HG03135 (cell line): ENCODE measurements around the gene RPA1.
"Not testable (repeated sequence)": the region's sequence is repeated elsewhere in the genome, so short reads cannot be mapped to it uniquely, and the experiment has no call there.

ENCODE experiments used
- ATAC-seq: cut with Tn5 transposase; IDR thresholded peaks from one replicate; pipeline ENCODE4 v1.9.1; 2021; ENCODE audit warnings: mild to moderate bottlenecking, moderate library complexity; ENCODE audit not compliant: unreplicated experiment

The RPA1 gene

DNA sequence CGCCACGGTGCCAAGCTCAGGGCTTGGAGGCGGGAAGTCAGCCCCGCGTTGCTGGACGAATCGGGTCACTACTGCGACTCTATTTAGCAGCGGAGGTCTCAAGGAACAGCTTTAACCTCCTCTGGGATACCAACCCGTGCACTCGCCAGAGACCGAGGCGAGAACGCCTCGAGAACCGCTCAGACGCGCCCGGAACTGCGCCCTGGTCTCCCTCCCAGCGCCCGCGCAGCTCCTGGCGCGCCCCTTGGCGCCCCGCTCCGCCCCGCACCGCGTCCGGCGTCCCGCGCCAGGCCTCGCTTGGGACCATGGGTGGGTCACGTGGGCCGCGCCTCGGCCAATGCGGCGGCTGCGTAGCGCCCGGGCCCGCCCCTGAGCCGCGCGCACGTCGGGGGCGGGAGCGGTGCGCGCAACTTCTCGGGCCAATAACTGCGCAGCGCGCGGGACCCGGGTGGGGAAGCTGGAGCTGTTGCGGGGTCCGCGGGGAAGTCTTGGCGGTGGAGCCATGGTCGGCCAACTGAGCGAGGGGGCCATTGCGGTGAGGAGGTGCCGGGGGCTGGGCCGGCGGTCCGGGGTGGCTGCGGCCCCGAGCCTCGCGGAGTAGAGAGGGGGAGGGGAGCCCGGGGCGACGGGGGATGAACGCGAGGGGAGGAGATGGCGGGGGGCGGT is at the start of gene RPA1, which contains the start of gene SMYD4:
Gene RPA1 (plus strand): TSS at position 414 of the 666 bp plus-strand sequence. CDS start 89 bp downstream, at position 503.
Gene SMYD4 (minus strand): TSS at position 311 of the 666 bp plus-strand sequence. CDS start 1,908 bp downstream, outside the sequence.
- peak; percentile 83 for ATAC-seq

DNA sequence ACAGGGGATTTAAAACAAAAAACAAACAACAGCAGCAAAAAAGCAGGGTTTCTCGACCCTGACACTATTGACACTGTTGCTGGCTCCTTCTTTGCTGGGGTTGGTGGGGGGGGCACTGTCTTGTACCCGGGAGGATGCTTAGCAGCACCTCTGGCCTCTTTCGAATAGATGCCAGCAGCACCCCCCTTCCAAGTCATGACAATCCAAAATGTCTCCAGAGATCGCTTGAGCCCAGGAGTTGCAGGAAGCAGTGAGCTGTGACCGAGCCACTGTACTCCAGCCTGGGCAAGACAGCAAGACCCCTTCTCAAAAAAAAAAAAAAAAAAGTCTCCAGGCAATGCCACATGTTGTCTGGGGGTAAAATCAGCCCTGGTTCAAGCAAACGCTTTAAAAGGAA is 47.6 kb upstream of the RPA1 start:
- no peak for ATAC-seq

DNA sequence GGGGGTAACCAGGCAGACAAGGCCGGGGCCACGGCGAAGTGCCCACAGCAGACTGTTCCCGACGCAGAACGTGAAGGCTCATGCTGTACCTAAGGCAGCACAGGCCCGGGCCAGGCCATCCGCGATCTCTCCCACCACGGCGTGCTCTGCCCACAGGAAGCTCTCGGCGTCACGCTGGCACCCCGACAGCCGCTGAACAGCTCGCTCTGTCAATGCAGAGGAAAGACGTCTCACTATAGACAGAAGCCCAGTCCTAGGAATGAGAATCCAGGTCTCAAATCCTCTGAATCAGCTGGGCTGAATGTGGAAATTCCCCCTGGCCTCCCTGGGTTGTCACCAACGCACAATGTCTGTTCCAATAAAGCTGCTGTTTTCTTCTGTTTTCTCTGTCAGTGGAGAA is 46.5 kb upstream of the RPA1 start:
- no peak for ATAC-seq

DNA sequence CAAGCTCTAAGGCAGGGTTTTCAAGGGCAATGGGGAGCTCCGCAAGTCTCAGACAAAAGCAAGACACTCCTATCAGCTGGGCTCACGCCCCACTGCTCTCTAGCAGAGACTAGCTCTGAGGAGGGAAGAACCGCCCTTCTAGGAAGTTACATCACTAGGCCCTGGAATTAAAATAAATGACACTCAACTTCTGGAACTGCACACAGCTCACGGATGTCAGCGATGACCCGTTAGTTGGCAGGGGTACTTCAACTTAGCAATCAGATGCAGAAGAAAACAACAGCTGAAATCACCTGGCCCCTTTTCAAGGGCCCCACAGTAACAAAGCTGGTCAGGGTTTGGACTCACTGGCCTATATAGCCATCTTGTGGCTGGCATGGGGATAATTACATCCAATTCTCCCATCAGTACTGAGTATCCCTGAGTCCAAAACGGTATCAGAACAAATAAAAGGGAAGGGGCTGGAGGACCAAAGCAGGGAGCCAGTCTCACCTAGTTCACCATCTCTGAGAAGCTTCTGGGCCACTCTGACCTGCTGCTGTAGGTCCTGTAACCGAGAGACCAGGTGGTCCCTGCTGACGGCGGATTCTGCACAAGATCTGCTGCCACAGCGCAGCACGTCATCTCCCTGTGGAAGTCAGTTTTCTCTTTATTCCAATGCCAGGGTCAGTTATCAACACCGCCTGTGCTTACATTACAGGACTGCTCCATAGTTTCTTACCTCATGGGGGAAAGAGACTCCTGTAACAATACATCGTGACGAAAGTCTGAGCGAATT is 45.8 kb upstream of the RPA1 start:
- no peak for ATAC-seq

DNA sequence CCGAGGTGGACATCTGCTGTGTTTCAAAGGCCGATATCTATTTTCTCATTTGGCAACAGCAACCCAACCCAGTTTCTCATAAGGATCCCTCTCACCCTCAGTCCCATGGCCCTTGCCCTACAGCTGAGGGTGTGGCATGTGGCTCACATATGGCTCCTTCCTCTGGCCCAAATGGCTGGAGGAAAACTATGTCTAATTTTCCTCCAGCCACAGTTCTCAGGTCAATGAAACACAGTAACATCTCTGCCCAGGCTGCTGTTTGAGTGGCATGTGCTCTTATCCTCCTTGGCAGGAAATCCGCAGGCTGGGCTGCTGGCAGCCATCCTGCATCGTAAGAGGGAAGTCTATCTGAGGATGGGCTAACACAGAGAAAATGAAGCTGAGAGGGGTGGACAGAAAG is 43.9 kb upstream of the RPA1 start:
- no peak for ATAC-seq

DNA sequence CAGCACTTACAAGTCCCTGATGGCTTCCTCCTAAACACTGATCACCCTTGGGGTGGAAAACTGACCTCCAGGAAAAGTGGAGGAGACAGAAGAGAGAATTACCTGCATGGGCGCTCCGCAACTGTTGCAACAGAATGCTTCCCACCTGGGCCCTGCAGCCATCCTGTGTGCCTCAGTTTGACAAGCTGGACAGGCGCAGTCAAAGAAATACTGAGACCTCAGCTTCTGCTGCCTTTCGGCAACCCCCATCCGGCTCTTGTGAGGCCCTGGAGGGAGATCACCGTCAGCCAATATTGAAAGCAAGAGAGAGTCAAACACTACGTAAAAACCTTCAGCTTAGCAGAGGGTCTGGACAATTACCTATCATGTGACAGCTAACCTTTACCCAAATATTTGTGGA is 43.1 kb upstream of the RPA1 start:
- no peak for ATAC-seq

DNA sequence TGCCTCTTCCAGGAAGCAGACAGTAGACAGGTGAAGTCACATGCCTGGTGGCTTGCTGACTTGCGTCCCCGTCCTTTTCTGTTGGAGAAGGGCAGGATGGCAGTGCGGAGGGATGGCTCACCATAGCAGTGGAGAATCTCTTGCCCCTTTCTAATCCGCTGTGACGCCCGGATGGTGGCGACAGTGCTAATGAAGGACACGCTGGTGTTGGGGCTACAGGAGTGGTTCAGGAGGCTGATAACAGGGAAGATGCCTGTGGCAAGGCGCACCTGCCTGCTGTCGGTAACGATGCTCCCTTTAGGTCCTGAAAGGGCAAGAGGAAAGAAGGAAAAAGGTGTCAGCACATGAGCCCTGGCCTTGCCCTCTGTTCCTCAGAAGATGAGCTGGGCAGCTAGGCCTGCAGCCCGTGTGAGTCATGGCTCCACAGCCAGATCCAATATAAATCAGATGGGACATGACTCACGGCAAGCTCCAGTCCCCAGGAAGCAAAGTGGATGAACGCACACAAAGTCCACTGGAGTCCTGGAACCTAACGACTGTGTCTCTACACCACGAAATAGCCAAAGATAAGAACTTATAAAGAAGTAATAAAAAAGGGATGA is 42.4 kb upstream of the RPA1 start:
- no peak for ATAC-seq

DNA sequence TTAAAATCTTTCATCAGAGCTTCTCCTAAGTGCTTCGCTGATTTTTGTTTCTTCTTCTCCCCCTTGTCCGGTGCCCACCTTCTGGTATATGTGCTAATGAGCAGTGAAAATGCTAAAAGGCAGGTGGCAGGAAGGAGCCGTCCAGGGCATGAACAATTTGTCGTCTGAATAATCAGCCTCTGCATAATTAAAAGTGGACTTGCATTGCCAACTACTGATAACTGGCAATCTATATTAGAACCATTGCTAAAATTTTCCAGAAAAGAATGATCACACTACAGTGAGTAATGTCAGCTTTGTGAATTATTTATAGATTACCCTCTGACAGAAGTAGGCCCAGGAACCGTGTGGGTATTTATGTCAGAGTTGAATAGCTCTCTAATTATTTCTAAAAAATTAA is 39.9 kb upstream of the RPA1 start:
- no peak for ATAC-seq

DNA sequence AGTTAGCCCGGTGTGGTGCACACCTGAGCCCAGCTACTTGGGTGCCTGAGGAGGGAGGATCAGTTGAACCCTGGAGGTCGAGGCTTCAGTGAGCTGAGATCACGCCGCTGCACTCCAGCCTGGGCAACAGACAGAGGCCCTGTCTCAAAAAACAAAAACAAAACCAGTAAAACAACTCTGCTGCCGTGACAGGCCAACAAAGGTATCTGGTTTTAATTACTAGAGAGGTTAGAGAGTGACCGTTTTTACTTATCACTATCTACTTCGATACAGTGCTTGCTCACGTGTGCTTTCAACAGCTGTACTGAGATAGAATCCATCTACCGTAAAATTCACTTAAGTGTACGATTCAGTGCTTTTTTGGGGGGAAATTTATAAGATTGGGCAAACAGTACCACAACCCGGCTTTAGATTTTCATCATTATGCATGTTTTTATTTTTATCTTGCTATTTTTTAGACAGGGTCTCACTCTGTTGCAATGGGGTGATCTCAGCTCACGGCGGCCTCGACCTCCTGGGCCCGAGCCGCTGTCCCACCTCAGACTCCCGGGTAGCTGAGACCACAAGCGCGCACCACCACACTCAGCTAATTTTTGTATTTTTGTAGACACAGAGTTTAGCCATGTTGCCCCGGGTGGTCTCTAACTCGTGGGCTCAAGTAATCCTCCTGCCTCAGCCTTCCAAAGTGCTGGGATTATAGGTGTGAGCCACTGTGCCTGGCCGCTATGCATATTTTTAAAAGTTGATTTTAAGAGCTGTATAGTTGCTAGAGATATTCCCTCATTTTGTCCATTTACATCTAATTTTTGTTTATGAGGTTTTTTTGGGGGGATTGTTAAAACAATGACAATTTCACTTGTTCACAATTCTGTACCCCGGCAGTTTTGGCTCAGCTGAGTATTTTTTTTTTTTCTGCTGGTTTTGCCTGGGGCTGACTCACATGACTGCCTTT is 37.0 kb upstream of the RPA1 start:
- no peak for ATAC-seq

DNA sequence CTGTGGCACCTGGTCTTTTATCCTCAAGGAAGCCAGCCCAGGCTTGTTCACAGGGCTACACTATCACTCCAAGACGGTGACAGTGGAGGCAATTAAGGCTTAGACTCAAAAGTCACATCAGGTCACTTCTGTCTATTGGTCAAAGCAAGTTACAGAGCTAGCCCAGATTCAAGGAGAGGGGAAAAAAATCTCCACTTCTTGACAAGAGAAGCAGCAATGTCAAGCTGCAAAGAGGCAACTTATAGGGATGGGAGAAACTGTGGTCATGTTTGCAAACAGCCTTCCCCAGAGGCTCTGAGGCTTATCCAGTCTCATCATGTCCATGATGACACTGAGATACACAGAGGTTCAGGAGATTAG is 36.4 kb upstream of the RPA1 start:
- no peak for ATAC-seq

DNA sequence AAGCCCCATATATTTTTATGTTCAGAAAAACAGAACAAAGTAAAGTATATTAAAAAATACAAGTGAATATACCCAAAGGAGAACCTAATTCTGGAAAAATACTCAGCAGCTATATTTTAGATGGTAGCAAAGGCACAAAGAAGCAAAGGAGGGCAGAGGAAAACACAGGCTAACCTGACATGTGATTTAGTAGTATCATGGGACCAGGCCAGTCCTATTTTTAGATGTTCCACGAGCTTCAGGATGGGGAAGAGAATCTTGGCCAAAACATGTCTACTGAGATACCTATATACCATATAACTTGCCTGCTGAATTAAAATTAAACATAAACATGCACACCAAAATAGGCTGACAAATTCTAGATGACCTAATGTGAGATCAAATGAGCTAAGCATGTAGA is 33.0 kb upstream of the RPA1 start:
- ATAC-seq, result no peak

DNA sequence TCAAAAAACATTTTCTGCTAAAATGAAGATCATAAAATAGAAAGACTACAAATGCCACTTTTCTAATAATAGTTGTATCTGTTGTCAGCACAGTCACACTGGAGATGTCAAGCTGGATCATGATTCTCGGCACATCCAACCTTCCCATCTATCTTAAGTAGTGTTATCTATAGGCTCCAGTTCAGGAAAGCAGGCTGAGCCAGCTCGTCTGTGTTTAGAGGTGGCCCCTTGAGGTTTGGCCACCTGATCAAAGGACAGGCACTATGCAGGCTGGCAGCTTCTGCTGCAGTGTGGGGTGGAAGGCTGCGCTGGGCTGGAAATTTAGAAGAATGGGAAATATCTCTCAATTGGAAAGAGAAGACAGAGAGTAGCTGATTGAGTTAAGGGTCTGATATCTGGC is 32.5 kb upstream of the RPA1 start:
- no peak for ATAC-seq

DNA sequence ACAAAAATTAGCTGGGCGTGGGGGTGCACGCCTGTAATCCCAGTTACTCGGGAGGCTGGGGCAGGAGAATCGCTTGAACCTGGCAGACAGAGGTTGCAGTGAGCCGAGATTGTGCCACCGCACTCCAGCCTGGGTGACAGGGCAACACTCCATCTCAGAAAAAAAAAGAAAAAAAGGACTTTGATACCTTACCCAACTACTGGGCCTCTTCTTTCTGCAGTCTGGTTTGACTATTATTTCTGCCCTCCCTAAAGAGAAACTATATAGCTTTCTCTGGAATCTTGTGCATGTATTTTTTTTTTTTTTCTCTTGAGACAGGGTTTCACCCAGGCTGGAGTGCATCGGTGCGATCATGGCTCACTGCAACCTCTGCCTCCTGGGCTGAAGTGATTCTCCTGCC is 32.0 kb upstream of the RPA1 start:
- ATAC-seq, result not testable (repeated sequence)

DNA sequence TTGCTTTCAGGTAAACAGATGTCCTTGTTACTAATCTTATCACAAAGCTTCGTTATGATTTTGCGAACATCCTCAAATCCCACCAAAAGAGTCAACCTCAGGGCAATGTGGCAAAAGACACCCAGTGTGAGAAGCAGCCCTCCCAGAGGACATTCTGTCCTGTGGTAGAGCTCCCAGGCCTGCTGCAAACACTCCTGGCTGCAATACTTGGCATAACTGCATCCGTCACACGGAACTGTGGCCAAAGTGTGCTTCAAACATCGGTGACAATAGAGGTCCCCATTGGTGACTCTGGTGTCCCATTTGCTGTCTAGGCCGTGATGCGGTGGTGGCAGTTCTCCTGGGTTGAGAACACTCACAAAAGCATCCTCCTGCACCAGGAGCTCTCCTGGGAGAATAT is 29.6 kb upstream of the RPA1 start:
- no peak for ATAC-seq

DNA sequence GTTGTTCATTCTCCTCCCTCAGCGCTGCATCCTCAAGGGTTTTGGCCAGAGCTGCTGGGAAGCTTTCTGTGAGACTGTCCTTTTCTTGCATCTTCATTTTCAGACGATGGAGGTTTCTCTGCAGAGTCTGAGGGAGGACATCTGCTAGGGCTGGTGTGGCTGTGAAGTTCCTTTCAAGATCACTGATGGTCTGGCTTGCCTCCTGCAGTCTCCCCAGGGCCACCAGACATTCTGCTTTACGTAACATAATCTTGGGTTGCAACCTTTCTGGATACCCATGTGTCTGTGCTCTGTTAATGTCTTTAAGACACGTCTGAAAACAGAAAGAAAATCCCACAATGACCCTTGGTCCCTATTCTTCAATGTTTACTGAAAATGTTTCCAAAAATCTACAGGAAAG is 29.1 kb upstream of the RPA1 start:
- no peak for ATAC-seq

DNA sequence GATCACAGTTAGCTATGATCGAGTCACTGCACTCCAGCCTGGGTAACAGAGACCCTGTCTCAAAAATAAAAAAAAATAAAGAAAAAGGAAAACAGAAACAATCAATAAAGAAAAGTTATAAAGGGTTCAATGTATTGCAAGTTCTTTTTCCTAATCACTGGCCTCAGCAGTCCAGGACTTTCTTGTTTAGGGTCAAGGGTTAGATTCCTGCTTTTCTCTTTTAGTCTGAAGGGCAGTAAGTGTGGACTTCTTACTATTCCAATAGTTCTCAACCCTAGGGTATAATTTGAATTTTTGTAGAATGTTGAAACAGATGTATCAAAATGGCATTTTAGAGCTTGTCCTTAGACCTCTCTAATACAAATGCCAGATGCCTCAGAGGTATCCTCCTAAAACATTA is 27.4 kb upstream of the RPA1 start:
- no peak for ATAC-seq

DNA sequence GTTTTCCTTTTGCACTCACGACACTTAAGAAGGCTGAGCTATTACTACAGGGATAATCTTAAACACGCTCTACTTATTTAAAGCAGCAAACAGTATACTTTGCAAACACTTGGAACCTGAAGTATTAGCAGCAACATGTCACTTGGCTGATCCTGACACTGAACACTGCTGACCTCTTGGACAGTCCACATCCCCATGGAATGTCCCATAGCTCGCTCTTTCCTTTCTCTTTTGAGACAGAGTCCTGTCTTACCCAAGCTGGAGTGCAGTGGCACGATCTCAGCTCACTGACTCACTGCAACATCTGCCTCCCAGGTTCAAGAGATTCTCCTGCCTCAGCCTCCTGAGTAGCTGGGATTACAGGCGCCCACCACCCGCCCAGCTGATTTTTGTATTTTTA is 26.5 kb upstream of the RPA1 start:
- no peak for ATAC-seq

DNA sequence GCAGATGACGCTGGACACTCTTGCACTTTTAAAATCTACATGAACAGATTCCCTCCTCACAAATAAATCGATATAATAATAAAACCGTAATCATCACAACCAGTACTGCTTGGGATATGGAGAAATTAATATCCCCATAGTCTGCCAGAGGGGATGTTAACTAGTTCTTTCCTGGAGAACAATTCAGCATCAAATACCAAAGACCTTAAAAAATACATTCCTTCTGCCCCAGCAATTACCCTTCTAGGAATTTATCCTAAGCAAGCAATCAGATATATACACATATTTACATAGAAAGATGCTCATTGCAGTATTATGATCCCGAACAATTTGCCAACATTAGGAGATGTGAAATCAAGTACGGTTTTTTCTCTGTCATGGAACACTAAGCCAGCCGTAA is 21.9 kb upstream of the RPA1 start:
- ATAC-seq, result no peak

DNA sequence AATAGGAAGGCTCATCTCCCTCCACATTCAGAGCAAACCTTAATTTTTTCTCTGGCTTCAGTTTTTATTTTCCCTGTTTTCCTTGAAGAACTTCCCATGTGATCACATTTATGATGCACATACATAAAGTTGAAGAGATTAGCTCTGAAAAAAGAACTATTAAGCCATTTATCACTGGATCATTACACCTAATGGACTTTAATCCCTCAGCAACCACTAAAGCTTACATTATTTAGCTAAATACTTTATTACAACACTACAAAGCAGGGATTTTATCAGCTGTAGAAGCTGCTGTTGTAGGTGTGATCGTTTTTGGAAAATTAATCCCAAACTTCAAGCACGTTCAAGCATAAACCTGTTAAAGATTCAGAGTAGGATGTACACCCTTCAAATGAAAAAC is 21.2 kb upstream of the RPA1 start:
- ATAC-seq, result no peak

DNA sequence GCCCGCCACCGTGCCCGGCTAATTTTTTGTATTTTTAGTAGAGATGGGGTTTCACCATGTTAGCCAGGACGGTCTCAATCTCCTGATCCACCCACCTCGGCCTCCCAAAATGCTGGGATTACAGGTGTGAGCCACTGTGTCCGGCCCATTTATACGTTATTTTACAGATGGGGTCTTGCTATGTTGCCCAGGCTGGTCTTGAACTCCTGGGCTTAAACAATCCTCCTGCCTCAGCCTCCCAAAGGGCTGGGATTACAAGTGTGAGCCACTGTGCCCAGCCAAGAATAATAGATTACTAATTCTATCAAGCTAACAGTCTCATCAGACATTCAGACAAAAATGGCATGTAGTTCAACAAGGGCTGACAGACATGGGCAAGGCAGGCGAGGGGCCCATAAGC is 20.0 kb upstream of the RPA1 start:
- ATAC-seq, result not testable (repeated sequence)

DNA sequence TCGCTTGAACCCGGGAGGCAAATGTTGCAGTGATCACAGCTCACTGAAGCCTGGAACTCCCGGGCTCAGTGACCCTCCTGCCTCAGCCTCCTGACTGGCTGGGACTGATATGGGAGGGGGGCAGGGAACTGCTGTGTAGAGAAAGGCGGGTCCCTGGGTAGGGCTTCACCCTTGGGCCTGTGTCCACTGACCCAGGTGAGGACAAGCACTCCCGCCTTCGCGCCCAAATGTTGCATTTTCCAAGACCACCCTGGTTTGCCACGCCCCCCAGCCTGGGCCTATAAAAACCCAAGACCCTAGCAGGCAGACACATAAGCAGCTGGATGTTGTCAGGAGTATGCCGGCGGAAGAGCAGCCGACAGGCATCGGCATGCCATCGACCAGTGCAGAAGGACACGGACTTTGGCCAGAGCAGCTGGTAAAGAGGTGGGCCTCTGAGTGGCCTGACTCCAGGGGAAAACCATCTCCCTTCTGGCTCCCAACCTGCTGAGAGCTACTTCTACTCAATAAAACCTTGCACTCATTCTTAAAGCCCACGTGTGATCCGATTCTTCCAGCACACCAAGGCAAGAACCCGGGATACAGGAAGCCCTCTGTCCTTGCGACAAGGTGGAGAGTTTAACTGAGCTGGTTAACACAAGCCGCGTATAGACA is 19.2 kb upstream of the RPA1 start:
- ATAC-seq, result no peak
